NCI-H2107 (cell line): Measurements from ENCODE around the gene TCIRG1.
A peak's percentile ranks its signal among the peaks of the same experiment; 100 is the strongest.

ENCODE experiments used
- DNase-seq: peaks from one replicate; lab custom pipeline; 2025; lab: John Stamatoyannopoulos, UW

Gene TCIRG1

DNA sequence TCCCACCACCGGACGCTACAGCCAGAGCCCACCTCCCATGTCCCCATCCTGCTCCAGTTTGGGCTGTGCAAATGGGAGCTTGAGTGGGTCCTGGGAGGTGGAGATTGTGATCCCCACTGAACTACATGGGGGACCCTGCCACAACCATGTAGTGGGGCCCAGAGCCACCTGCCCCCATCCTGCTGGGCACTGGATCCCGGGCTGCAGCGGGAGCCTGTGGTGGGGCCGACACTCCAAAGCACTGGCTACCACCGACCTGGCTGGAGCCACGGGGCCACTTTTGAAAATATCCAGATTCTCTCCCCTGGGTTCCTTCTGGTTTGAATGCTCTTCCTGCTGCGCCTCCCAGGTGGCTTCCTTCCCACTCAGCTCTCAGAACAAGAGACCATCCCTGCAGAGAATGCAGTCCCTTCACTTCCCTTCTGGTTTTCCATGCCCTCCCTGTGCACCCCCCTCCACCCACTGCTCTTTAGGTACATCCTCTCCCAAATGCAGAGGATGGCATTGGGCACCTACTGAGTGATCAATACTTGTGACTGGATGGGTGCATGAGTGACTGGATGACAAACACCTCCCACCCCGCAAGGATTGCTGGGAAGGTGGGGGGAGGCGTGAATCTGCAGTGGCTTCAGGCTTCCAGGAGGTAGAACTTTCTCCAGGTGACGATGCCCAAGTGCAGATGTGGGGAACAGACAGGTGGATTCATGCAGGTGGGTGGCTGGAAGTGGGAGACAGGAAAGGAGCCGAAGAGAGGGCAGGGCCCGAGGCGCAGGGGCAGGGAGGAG is 34.1 kb upstream of the TCIRG1 start:
- no peak for DNase-seq

DNA sequence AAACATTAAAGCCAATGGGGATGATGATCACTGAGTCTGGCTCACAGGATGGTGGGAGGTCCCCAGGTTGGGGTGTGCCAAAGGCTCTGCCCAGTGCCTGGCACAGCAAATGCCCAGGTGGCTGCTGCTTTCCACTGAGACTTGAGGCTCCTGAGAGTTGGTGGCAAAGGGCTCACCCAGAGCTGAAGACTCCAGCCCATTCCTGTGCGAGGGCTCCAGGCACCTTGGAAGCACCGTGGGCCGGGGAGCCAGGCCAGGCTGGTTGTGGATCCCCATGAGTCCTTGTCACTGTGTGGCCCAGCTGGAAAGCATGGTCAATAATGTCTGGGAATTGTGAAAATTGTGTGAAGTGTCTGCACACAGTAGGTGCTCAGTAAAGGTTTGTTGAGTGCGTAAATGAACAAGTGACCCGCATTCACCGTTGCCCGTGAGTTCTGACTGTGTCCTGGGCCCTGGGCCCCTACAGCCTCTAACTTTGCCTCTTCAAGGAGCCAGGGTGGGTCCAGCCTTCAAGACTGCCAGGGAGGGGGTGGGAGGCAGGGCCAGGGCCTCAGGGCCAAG is 32.1 kb upstream of the TCIRG1 start:
- DNase-seq = no peak

GRCh38 chr11:68007498-68008380 is 31.1 kb upstream of the TCIRG1 start:
- no peak for DNase-seq

DNA sequence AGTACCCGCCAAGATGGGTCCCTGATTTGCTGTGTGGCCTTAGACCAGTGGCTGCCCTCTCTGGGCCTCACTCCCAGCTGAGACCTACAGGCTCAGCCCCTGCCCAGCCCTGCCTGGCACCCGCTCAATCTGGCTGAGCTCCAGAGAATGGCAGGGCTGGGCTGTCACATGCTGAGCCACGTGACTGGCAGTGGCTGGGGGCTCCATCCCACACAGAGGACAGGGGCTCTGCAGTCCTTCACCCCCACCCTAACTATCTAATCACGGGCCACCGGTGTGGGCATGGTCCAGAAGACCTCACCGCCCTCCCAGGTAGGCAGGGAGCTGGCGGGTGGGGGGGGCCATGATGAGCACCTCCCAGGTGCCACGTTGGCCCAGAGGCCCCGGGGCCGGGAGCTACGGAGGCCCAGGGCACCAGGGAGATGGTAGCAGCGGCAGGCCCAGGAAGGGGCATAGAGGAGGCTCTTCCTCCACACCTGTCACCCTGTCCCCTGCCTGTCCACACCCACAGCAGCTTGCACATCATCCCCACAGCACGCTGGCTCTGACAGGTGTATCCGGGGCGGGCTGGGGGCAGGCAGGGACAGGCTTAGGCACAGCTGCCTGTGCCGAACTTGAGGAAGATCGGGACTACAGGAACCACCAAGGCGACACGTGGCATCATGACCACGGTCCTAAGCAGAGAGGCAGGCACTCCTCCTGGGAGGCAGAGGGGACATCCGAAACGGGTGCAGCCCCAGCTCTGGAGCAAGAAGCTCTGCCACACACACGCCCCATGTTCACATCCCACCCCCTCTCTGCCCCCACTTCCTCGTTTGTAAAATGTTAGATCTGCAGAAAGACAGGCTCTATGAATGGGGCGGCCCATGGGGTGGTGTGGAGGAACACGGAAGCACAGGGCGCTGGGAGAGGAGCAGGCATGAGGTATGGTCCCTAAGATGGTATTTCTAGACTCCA is 30.2 kb upstream of the TCIRG1 start:
- peak; percentile 35 for DNase-seq

GRCh38 chr11:68009391-68010089 is 29.3 kb upstream of the TCIRG1 start:
- DNase-seq = no peak

DNA sequence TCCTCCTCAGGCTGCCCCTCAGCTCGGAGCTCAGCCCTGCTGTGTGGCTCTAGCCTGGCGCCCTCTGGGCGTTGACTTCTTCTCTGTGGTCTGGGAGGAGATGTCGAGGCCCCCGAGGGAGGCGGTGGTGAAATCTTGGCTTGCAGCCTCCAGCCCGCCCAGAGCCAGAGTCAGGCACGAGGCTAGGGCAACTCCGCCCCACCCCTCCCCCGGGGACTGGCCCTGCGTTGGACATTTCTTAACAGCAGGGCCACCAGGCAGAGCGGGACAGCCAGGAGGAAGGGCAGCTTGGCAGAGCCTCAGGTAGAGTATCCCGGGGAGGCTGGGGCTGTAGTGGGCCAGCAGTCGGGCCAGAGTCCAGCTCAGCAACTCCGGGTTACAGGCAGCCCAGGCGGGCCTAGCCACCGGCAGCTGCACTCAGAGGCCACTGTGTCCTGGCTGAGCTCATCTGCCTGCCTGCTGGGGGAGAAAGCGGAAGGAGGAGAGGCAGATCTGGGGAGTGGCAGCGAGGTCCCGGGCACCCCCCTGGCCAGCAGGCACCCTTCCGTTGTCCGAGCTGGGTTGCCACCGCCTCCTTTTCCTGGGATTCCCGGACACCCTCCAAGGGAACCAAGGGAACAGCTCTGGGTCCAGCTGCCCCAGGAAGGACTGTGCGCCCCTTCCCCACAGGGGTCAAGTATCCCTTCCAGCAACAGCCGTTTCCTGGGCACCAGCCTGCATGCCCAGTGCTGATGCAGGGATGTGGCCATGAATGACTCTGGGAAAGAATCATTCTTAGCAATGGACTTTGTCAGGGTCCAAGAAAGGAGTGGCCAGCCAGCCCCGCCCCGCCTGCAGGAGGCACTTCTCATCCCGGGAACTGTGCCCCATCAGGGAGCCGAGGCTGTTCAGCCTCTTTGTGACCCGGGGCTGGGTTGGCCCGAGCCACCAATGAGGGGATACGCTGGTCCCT is 28.5 kb upstream of the TCIRG1 start, which contains the start of gene ALDH3B1:
ALDH3B1 (plus strand) TSS at position 238 of the 952 bp plus-strand sequence. CDS start 4,971 bp downstream, outside the sequence.
- no peak for DNase-seq

GRCh38 chr11:68011051-68011943 is 27.5 kb upstream of the TCIRG1 start:
- DNase-seq = no peak

GRCh38 chr11:68012044-68012842 is 26.6 kb upstream of the TCIRG1 start:
- no peak for DNase-seq

GRCh38 chr11:68012843-68013610 is 25.8 kb upstream of the TCIRG1 start:
- no peak for DNase-seq

GRCh38 chr11:68013611-68014156 is 25.1 kb upstream of the TCIRG1 start:
- DNase-seq = no peak

DNA sequence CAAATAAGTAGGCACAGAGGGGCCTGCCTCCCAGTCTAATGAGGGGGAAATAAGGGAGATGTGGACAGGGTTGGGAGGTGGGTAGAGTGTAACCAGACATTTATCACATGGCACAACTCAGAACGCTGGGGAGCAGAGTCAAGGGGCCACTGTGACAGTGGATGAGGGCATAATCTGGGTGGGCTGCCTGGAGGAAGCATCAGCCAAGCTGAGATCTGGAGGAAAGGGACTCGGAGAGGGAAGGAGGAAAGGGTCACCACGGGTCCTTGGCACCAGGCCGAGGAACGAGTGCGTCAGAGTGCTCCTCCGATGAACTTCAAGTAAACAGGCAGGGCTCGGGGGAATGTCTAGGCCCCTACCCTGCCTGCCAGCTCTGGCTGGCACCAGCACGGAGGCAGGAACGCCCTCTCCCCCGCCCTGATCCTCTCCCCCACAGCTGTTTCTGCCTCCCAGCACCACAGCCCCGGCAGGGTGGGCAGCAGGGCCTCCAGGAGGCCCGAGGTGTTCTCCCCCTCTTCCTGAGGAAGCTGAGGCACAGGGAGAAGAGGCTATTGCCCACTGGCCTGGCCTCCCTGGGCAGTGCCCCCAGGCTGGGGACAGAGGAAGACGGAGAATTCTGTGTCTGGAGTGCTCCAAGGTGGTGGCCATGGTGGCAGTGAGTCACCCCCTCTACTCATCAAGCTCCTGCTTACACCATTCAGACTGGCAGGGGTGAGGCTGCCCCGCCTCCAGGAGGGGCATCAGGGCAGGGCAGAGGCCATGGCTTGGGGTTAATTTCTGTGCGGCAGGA is 24.5 kb upstream of the TCIRG1 start:
- no peak for DNase-seq

GRCh38 chr11:68014947-68015447 is 23.8 kb upstream of the TCIRG1 start:
- DNase-seq = no peak

DNA sequence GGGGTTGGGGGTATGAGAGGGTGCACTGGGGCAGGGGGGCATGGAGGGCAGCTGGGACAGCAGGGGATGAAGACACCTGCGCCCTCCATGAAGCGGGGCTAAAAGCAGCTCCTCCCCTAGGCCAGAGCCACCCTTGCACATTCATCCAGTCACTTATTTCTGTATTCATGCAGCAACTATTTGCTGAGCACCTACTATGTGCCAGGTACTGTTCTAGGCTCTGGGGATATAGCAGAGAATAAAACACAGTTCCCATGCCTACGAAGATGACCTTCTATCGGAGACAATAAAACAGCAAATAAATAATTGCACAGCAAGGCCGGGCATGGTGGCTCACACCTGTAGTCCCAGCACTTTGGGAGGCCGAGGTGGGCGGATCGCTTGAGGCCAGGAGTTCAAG is 23.4 kb upstream of the TCIRG1 start:
- no peak for DNase-seq

- DNase-seq = no peak
These were observed 22.5 kb upstream of the TCIRG1 start for GRCh38 chr11:68016161-68016903.
